Right ventricle myocardium inferior (tissue), 1 donor: ENCODE results near the gene SYNE1. TPM values are rescaled to one million over a fixed set of nuclear protein-coding genes. Genes with fewer than 3 reads are reported as not detected.
"Not testable (repeated sequence)": the region's sequence is repeated elsewhere in the genome, so short reads cannot be mapped to it uniquely, and the experiment has no call there.

Source experiments
- ATAC-seq: fragments of 200-7000 bp; cut with Tn5 transposase; one replicate; pipeline ENCODE4 v1.9.1; 2020; ENCODE audit warnings: mild to moderate bottlenecking, moderate library complexity
- DNase-seq: peaks from one replicate; pipeline ENCODE4 v3.0.0; 2021; ENCODE audit errors: missing footprints
- intact Hi-C: fragments of 100-400 bp; cut with DNase I; formaldehyde crosslinking; loops from one replicate; pipeline ENCODE4 v1.11.0; 2022
- total RNA-seq: library from RNA; stranded (reverse); fragmentation: NEBNext Ultra II Directional; extraction: Animal tissue kit (Norgen Biotek cat#: 25700); gene quantifications from one replicate; pipeline ENCODE4 v1.2.1, GENCODE V29; 2021
- donor health status: DM: no; HTN: yes; CAD: no; lungs with severe emphysema.

The SYNE1 gene
- total RNA-seq, 1 donor from 2014 or later = 84.2 TPM

- ATAC-seq (no peak), DNase-seq (no peak)
- intact Hi-C loops = loop anchor here (10.0 kb wide), 1 partner anchor 592 kb away; no protein-coding TSS in a partner anchor
Measured at GRCh38 chr6:152356662-152357061, 280.5 kb downstream of the SYNE1 start.

GRCh38 chr6:152356016-152356415 is 281.1 kb downstream of the SYNE1 start:
- ATAC-seq = no peak
- DNase-seq = no peak
- intact Hi-C loops = loop anchor here (10.0 kb wide), 1 partner anchor 591 kb away; no protein-coding TSS in a partner anchor

GRCh38 chr6:152355166-152355565 is 282.0 kb downstream of the SYNE1 start:
- DNase-seq = no peak
- ATAC-seq = no peak
- intact Hi-C loops = loop anchor here (10.0 kb wide), 1 partner anchor 590 kb away; no protein-coding TSS in a partner anchor

- no peak for DNase-seq
- no peak for ATAC-seq
- intact Hi-C loops = loop anchor here (10.0 kb wide), 1 partner anchor 589 kb away; no protein-coding TSS in a partner anchor
Measured at GRCh38 chr6:152353440-152353839, 283.7 kb downstream of the SYNE1 start.

- intact Hi-C loops = loop anchor here (10.0 kb wide), 1 partner anchor 587 kb away; no protein-coding TSS in a partner anchor
- ATAC-seq = peak; percentile 46
- DNase-seq = no peak
Measured at GRCh38 chr6:152351742-152352141, 285.4 kb downstream of the SYNE1 start.

GRCh38 chr6:152351110-152351509 is 286.1 kb downstream of the SYNE1 start:
- DNase-seq = no peak
- peak; percentile 74 for ATAC-seq
- intact Hi-C loops = loop anchor here (10.0 kb wide), 1 partner anchor 586 kb away; no protein-coding TSS in a partner anchor

- DNase-seq (no peak), ATAC-seq (no peak)
- intact Hi-C loops = no loop called here
Measured at GRCh38 chr6:152348116-152348515, 289.0 kb downstream of the SYNE1 start.

GRCh38 chr6:152343735-152344360 is 293.3 kb downstream of the SYNE1 start:
- DNase-seq (no peak), ATAC-seq (peak; percentile 82)
- intact Hi-C loops = no loop called here

- ATAC-seq = no peak
- no peak for DNase-seq
- intact Hi-C loops = no loop called here
Measured at GRCh38 chr6:152341596-152341995, 295.6 kb downstream of the SYNE1 start.

GRCh38 chr6:152338335-152339125 is 298.6 kb downstream of the SYNE1 start:
- intact Hi-C loops = loop anchor here (10.0 kb wide), 1 partner anchor 184 kb away; no protein-coding TSS in a partner anchor
- peak; percentile 68 for DNase-seq
- peak; percentile 81 for ATAC-seq

- intact Hi-C loops = loop anchor here (10.0 kb wide), 1 partner anchor 180 kb away; no protein-coding TSS in a partner anchor
- DNase-seq (no peak), ATAC-seq (no peak)
Measured at GRCh38 chr6:152334555-152334954, 302.6 kb downstream of the SYNE1 start.

- intact Hi-C loops = loop anchor here (10.0 kb wide), 1 partner anchor 176 kb away; no protein-coding TSS in a partner anchor
- no peak for DNase-seq
- ATAC-seq = no peak
Measured at GRCh38 chr6:152330961-152331360, 306.2 kb downstream of the SYNE1 start.

- intact Hi-C loops = loop anchor here (10.0 kb wide), 1 partner anchor 175 kb away; no protein-coding TSS in a partner anchor
- no peak for ATAC-seq
- no peak for DNase-seq
Measured at GRCh38 chr6:152329638-152330448, 307.3 kb downstream of the SYNE1 start.

GRCh38 chr6:152328200-152328599 is 309.0 kb downstream of the SYNE1 start:
- ATAC-seq, intact Hi-C loops, DNase-seq: not testable (repeated sequence)

GRCh38 chr6:152323376-152323775 is 313.8 kb downstream of the SYNE1 start:
- DNase-seq (no peak), ATAC-seq (no peak)
- intact Hi-C loops = no loop called here

GRCh38 chr6:152318278-152318677 is 318.9 kb downstream of the SYNE1 start:
- intact Hi-C loops = no loop called here
- DNase-seq (no peak), ATAC-seq (peak; percentile 52)

GRCh38 chr6:152316024-152316423 is 321.1 kb downstream of the SYNE1 start:
- intact Hi-C loops = no loop called here
- no peak for DNase-seq
- peak; percentile 67 for ATAC-seq

- DNase-seq (no peak), ATAC-seq (no peak)
- intact Hi-C loops = no loop called here
Measured at GRCh38 chr6:152314483-152314832, 322.7 kb downstream of the SYNE1 start.
